Stimulated activated CD4-positive, alpha-beta T cell treated with anti-CD3 and anti-CD28 coated beads, Interleukin-4, amount 100 ng/mL, for 48 hours (primary cell): ENCODE results near the gene ELAC2.

Source experiments
- DNase-seq, 2 donors: peaks; one replicate each; pipeline ENCODE4 v3.0.0-alpha.2; 2020; ENCODE audit warnings: low read depth in 2 of 2

ELAC2 gene

GRCh38 chr17:13017655-13018459, at the start of gene ELAC2:
ELAC2 (minus strand) TSS chr17:13018027; CDS start chr17:13017947, 80 bp downstream.
- DNase-seq, result peak; percentile 93 to 97

GRCh38 chr17:13065032-13065431, 47.2 kb upstream of the ELAC2 start:
- DNase-seq, result no peak

GRCh38 chr17:13055131-13055530, 37.3 kb upstream of the ELAC2 start:
- DNase-seq, result no peak

GRCh38 chr17:13054666-13055065, 36.8 kb upstream of the ELAC2 start:
- no peak for DNase-seq

GRCh38 chr17:13051915-13052314, 34.1 kb upstream of the ELAC2 start:
- no peak for DNase-seq

- DNase-seq, result no peak
Measured at GRCh38 chr17:13047011-13047606, 29.3 kb upstream of the ELAC2 start.

- no peak for DNase-seq
Measured at GRCh38 chr17:13046361-13046760, 28.5 kb upstream of the ELAC2 start.

GRCh38 chr17:13044572-13045065, 26.8 kb upstream of the ELAC2 start:
- no peak for DNase-seq

GRCh38 chr17:13038931-13039665, 21.3 kb upstream of the ELAC2 start:
- no peak for DNase-seq

- no peak for DNase-seq
Measured at GRCh38 chr17:13036751-13037150, 18.9 kb upstream of the ELAC2 start.

- DNase-seq, result no peak
Measured at GRCh38 chr17:13035420-13035819, 17.6 kb upstream of the ELAC2 start.

GRCh38 chr17:13031718-13032350, 14.0 kb upstream of the ELAC2 start:
- peak; percentile 27 to 44 for DNase-seq

- DNase-seq, result peak in 1 of 2 donors; percentile 19
Measured at GRCh38 chr17:13030459-13031300, 12.9 kb upstream of the ELAC2 start.

- DNase-seq, result no peak
Measured at GRCh38 chr17:13030056-13030455, 12.2 kb upstream of the ELAC2 start.

- DNase-seq, result no peak
Measured at GRCh38 chr17:13029340-13029739, 11.5 kb upstream of the ELAC2 start.

- no peak for DNase-seq
Measured at GRCh38 chr17:13027246-13027645, 9.4 kb upstream of the ELAC2 start.

- no peak for DNase-seq
Measured at GRCh38 chr17:13025687-13026086, 7.9 kb upstream of the ELAC2 start.

GRCh38 chr17:13025258-13025627, 7.4 kb upstream of the ELAC2 start:
- DNase-seq, result no peak

GRCh38 chr17:13024526-13025257, 6.9 kb upstream of the ELAC2 start:
- DNase-seq, result peak; percentile 49 to 54

- no peak for DNase-seq
Measured at GRCh38 chr17:13024016-13024415, 6.2 kb upstream of the ELAC2 start.
